GM12873 (cell line): Measurements from ENCODE around the gene MRPS2.

ENCODE experiments used
- TF ChIP-seq, protein P1 (sequence below): IDR thresholded peaks from 2 replicates; pipeline ENCODE4 v1.5.1; 2012; ENCODE audit warnings: low read depth, mild to moderate bottlenecking, moderate library complexity, low read length, control low read depth; ENCODE audit not compliant: insufficient read depth; ENCODE audit errors: missing control alignments

MRPS2 gene

DNA sequence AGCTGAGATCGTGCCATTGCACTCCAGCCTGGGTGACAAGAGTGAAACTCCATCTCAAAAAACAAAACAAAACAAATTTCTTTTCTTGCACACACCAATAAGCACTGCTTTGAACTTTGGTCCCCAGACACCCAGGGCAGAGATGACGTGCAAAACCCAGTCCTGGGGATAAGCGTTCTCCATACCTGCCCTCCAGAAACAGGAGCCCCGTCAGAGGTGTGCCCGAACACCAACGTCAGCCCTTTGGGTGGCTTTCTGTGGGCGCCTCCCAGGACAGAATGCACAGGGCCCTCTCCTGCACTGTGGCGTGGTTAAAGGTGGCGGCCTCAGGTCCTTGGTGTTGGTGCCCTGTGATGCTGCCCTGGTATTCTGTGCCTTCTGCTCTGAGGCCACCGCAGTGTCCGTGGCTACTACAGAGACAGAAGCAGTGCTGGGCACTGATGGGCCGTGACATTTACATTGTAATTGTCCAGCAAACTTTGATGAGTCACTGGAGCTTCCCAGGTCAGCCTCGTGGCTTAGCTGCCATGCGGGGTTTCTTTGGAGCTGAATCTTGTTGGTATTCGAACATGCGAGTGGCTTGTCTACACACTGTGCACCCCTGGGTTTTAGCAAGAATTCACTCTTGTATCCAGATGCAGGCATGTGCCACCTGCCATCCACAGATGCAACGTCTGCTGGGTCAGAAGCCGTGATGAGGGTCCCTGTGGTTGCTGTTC is 11.1 kb upstream of the MRPS2 start:
- TF ChIP-seq, protein P1, sequence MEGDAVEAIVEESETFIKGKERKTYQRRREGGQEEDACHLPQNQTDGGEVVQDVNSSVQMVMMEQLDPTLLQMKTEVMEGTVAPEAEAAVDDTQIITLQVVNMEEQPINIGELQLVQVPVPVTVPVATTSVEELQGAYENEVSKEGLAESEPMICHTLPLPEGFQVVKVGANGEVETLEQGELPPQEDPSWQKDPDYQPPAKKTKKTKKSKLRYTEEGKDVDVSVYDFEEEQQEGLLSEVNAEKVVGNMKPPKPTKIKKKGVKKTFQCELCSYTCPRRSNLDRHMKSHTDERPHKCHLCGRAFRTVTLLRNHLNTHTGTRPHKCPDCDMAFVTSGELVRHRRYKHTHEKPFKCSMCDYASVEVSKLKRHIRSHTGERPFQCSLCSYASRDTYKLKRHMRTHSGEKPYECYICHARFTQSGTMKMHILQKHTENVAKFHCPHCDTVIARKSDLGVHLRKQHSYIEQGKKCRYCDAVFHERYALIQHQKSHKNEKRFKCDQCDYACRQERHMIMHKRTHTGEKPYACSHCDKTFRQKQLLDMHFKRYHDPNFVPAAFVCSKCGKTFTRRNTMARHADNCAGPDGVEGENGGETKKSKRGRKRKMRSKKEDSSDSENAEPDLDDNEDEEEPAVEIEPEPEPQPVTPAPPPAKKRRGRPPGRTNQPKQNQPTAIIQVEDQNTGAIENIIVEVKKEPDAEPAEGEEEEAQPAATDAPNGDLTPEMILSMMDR: no peak

DNA sequence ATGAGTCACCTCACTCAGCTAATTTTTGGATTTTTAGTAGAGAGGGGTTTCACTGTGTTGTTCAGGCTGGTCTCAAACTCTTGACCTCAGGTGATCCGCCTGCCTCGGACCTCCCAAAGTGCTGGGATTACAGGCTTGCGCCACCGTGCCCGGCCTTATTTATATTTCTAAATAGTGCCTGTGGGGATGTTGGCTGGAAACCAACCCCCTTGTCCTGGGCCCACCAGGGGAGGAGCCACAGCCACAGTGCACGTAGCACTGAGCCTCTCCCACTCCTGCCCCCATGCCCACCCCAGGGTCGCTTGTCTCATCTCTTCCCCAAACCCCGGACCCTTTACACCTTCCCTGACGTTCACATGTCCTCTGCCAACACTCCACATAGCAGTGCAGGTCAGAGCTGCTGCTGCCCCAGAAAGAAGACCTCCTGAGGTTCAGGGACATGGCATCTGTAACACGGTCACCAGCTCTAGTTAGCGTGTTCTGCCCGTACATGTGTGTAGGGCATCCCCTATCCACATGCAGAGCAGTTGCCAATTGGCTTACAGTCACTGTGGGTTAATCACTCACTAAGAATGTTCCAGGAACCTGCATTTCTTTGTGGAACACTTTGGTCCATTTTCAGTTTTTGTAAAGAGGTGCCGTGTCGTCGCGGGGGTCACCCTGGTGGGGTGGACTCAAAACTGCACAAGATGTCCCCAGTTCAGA is 10.2 kb upstream of the MRPS2 start:
- TF ChIP-seq, protein P1: no peak

DNA sequence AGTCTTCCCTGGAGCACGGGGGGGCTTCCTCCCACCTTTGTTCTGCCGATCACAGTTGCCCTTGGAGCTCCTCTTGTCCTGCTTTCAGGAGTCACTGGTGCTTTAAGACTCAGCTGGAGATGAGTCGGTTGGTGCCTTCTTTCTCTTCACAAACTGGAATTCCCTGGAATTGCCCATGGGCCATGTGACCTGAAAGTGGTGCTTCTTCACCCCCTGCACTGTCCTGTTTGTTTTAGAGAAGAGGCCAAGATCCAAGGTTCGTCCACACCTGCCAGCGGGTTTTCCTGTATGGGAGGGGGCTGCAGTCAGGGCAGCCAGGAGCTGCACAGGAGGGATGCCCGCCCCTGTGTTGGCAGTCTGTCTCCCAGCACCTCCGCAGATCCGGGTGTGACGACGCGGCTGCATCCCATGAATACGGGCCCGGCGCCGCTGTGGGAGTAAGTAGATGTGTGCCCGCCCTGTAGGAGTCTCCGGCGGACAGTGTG is 9.5 kb upstream of the MRPS2 start:
- TF ChIP-seq, protein P1: no peak

- TF ChIP-seq, protein P1: no peak
Observed at GRCh38 chr9:135491764-135492163, 8.7 kb upstream of the MRPS2 start.

- TF ChIP-seq, protein P1: no peak
Observed at GRCh38 chr9:135492886-135493669, 7.4 kb upstream of the MRPS2 start.

DNA sequence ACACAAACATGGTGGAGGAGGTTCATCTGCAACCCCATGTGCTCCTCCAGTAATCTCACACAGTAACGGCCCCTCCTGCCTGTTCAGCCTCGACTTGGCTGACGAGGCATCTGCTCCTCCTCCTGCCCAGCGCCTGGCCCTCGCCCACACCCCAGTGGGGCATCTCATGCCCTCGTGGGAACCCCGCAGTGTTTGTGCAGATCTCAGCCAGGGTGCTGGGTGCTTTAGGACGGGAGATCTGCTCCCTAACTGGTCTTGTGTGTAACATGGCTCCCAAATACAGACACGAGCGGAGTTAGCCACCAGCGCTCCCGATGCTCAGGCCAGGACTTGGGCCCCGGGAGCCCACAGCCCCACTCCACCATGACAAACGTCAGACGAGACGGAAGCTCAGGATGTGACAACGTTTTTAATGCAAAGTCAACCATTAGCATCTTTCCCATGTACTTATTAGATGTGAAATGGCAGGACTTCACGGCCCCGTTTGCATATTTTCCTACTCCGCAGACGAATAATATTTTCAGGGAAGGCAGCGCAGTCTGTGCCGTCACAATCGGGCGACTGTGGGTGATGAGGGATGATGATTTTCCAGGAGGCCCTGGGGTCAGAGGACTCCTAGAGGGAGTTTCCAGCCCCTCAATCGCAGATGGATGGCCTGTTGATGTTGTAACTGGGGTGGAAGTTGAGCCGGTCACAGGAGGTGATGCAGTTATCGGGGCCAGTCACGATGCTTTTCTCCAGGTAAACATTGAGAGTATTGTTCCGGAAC is 5.5 kb upstream of the MRPS2 start:
- TF ChIP-seq, protein P1: no peak
